ENCODE measurements around the gene COL6A5. TPM values are rescaled to one million over a fixed set of nuclear protein-coding genes. Genes with fewer than 3 reads are reported as not detected.
A peak's percentile ranks its signal among the peaks of the same experiment; 100 is the strongest.

Gene COL6A5
- total and polyA plus RNA-seq, 9 of the 15 experiments (the other 6 are each of a cell fraction or from before 2014, with no cell fraction given) = 1.5 to 9.7 (median 5.6) TPM

- TF ChIP-seq, protein P1, sequence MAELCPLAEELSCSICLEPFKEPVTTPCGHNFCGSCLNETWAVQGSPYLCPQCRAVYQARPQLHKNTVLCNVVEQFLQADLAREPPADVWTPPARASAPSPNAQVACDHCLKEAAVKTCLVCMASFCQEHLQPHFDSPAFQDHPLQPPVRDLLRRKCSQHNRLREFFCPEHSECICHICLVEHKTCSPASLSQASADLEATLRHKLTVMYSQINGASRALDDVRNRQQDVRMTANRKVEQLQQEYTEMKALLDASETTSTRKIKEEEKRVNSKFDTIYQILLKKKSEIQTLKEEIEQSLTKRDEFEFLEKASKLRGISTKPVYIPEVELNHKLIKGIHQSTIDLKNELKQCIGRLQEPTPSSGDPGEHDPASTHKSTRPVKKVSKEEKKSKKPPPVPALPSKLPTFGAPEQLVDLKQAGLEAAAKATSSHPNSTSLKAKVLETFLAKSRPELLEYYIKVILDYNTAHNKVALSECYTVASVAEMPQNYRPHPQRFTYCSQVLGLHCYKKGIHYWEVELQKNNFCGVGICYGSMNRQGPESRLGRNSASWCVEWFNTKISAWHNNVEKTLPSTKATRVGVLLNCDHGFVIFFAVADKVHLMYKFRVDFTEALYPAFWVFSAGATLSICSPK (IDR thresholded peaks at IDR 0.05; ENCODE audit: borderline replicate concordance) = no peak
Observed at GRCh38 chr3:130473416-130473815, 127.9 kb downstream of the COL6A5 start (continued).

- WGBS (ENCODE audit: insufficient coverage, low coverage, missing lambda C conversion rate) = 78% methylated on average over 3 of the region's 4 CpGs
- Histone ChIP-seq H3K79me2 (ENCODE audit: control insufficient read depth, insufficient read depth, low read length) (no peaks in the 10 kb centered on the region), H3K27me3 (ENCODE audit: control insufficient read depth in 2 of 2, insufficient read depth in 2 of 2, low read length in 2 of 2) (no peaks in the 10 kb centered on the region), H3K4me2 (ENCODE audit: insufficient read depth, low read length) (no peak overlapping the region), H3K9me3 (replicated peaks; ENCODE audit: control insufficient read depth, insufficient read depth, low read depth, low read length) (no peaks in the 10 kb centered on the region), H3K36me3 (ENCODE audit: control insufficient read depth, insufficient read depth, low read length) (0 out of 3 replicates have a peak, but pooled peaks cover 4% of the 10 kb centered on the region), H4K20me1 (replicated peaks; ENCODE audit: control insufficient read depth, insufficient read depth, low read length) (no peaks in the 10 kb centered on the region), H2AFZ (ENCODE audit: low read depth, low read length) (no peak overlapping the region), H3K4me3 (no peak overlapping the region), H3K4me1 (replicated peaks in 1 of 2; ENCODE audit: control insufficient read depth in 2 of 2, insufficient read depth in 2 of 2, low read length in 2 of 2) (no peaks in the 10 kb centered on the region), H3K9ac (ENCODE audit: insufficient read depth in 1 of 2, low read depth in 2 of 2, low read length in 2 of 2) (no peak overlapping the region), H3K27ac (ENCODE audit: extremely low read depth, low read depth, low read length) (no peak overlapping the region), H3K9me1 (ENCODE audit: control insufficient read depth, insufficient read depth, low read length) (no peaks in the 10 kb centered on the region)
- ChIA-PET POLR2A (no interaction called here), CTCF (ENCODE audit: low intra/inter-chr PET ratio) (no interaction called here)
- in situ Hi-C loops (cut with MboI) (no loop called here), intact Hi-C loops (cut with micrococcal nuclease) (no loop called here)
- ATAC-seq (peak; percentile 56), FAIRE-seq (peak; percentile 6), DNase-seq (ENCODE audit: extremely low read depth in 1 of 4, low spot score in 3 of 4) (peak in 3 of 4 experiments; percentile 11 to 32 (median 13))
- no TSS peak for BruUV-seq (replicated peaks)
- no peak for TF ChIP-seq DACH1 (IDR thresholded peaks at IDR 0.05; ENCODE audit: partially characterized antibody)
- TF ChIP-seq SMAD1 (IDR thresholded peaks at IDR 0.05; ENCODE audit: low read depth, low read length, partially characterized antibody) = no peak
- TF ChIP-seq ZNF184 (CRISPR knock-in tag; IDR thresholded peaks at IDR 0.05) = no peak
- TF ChIP-seq, protein P2, sequence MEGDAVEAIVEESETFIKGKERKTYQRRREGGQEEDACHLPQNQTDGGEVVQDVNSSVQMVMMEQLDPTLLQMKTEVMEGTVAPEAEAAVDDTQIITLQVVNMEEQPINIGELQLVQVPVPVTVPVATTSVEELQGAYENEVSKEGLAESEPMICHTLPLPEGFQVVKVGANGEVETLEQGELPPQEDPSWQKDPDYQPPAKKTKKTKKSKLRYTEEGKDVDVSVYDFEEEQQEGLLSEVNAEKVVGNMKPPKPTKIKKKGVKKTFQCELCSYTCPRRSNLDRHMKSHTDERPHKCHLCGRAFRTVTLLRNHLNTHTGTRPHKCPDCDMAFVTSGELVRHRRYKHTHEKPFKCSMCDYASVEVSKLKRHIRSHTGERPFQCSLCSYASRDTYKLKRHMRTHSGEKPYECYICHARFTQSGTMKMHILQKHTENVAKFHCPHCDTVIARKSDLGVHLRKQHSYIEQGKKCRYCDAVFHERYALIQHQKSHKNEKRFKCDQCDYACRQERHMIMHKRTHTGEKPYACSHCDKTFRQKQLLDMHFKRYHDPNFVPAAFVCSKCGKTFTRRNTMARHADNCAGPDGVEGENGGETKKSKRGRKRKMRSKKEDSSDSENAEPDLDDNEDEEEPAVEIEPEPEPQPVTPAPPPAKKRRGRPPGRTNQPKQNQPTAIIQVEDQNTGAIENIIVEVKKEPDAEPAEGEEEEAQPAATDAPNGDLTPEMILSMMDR (IDR thresholded peaks at IDR 0.05 in 2 of 3, conservative IDR thresholded peaks at IDR 0.05 in 1 of 3; ENCODE audit: insufficient read depth in 2 of 3, low read depth in 1 of 3, low read length in 3 of 3) = peak; percentile 16 to 24 (median 23); a peak in 2 of 6 replicates
- no peak for TF ChIP-seq ZKSCAN8 (CRISPR knock-in tag; IDR thresholded peaks at IDR 0.05)
- TF ChIP-seq, protein P3, sequence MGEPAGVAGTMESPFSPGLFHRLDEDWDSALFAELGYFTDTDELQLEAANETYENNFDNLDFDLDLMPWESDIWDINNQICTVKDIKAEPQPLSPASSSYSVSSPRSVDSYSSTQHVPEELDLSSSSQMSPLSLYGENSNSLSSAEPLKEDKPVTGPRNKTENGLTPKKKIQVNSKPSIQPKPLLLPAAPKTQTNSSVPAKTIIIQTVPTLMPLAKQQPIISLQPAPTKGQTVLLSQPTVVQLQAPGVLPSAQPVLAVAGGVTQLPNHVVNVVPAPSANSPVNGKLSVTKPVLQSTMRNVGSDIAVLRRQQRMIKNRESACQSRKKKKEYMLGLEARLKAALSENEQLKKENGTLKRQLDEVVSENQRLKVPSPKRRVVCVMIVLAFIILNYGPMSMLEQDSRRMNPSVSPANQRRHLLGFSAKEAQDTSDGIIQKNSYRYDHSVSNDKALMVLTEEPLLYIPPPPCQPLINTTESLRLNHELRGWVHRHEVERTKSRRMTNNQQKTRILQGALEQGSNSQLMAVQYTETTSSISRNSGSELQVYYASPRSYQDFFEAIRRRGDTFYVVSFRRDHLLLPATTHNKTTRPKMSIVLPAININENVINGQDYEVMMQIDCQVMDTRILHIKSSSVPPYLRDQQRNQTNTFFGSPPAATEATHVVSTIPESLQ (CRISPR knock-in tag; IDR thresholded peaks at IDR 0.05) = no peak
- TF ChIP-seq, protein P4, sequence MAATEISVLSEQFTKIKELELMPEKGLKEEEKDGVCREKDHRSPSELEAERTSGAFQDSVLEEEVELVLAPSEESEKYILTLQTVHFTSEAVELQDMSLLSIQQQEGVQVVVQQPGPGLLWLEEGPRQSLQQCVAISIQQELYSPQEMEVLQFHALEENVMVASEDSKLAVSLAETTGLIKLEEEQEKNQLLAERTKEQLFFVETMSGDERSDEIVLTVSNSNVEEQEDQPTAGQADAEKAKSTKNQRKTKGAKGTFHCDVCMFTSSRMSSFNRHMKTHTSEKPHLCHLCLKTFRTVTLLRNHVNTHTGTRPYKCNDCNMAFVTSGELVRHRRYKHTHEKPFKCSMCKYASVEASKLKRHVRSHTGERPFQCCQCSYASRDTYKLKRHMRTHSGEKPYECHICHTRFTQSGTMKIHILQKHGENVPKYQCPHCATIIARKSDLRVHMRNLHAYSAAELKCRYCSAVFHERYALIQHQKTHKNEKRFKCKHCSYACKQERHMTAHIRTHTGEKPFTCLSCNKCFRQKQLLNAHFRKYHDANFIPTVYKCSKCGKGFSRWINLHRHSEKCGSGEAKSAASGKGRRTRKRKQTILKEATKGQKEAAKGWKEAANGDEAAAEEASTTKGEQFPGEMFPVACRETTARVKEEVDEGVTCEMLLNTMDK (IDR thresholded peaks at IDR 0.05; ENCODE audit: borderline replicate concordance, insufficient read depth, low read depth, low read length, poor library complexity, severe bottlenecking) = no peak
- TF ChIP-seq HDAC3 (IDR thresholded peaks at IDR 0.05; ENCODE audit: borderline replicate concordance, partially characterized antibody) = no peak
Observed at GRCh38 chr3:130480736-130481135, 135.3 kb downstream of the COL6A5 start.

Measured in K562 (cell line).